GM23338 (cell line): Measurements from ENCODE around the gene CPNE1. TPM values are rescaled to one million over a fixed set of nuclear protein-coding genes. Genes with fewer than 3 reads are reported as not detected.

Experiments used
- ATAC-seq: fragments of 200-7000 bp; cut with Tn5 transposase; 3 replicates; pipeline ENCODE4 v1.9.1; 2020
- DNase-seq: peaks from one replicate; pipeline ENCODE4 v3.0.0-alpha.2; 2015; ENCODE audit warnings: low spot score
- H2AFZ ChIP-seq: fragments of 200-600 bp; sonication (generic); 2 replicates; pipeline ENCODE4 v1.8.0; 2016; ENCODE audit warnings: antibody characterized with exemption, mild to moderate bottlenecking, moderate library complexity
- H3F3A ChIP-seq: fragments of 200-600 bp; sonication (generic); replicated peaks from 2 replicates; pipeline ENCODE4 v1.8.0; 2017; ENCODE audit warnings: antibody characterized with exemption, mixed run types, low read depth
- H3K27ac ChIP-seq: fragments of 200-600 bp; sonication (generic); 2 replicates; pipeline ENCODE4 v1.6.1; 2016; ENCODE audit warnings: low read depth
- H3K27me3 ChIP-seq: fragments of 200-600 bp; sonication (generic); 2 replicates; pipeline ENCODE4 v1.8.0; 2016; ENCODE audit warnings: mild to moderate bottlenecking, mixed run types, moderate library complexity; ENCODE audit not compliant: insufficient read depth
- H3K36me3 ChIP-seq: fragments of 200-600 bp; sonication (generic); 2 replicates; pipeline ENCODE4 v1.8.0; 2016; ENCODE audit warnings: mild to moderate bottlenecking; ENCODE audit not compliant: insufficient read depth
- H3K4me1 ChIP-seq: fragments of 200-600 bp; sonication (generic); 2 replicates; pipeline ENCODE4 v1.8.0; 2016; ENCODE audit warnings: mild to moderate bottlenecking, moderate library complexity; ENCODE audit not compliant: insufficient read depth
- H3K4me2 ChIP-seq: fragments of 200-600 bp; sonication (generic); 2 replicates; pipeline ENCODE4 v1.7.1; 2017; ENCODE audit warnings: mixed run types
- H3K4me3 ChIP-seq: fragments of 200-600 bp; sonication (generic); 2 replicates; pipeline ENCODE4 v1.6.1; 2016; ENCODE audit warnings: mixed run types
- H3K79me2 ChIP-seq: fragments of 200-600 bp; sonication (generic); replicated peaks from 2 replicates; pipeline ENCODE4 v1.8.0; 2017; ENCODE audit warnings: mild to moderate bottlenecking; ENCODE audit not compliant: insufficient read depth
- H3K9me2 ChIP-seq: fragments of 200-600 bp; sonication (generic); 2 replicates; pipeline ENCODE4 v1.8.0; 2017; ENCODE audit not compliant: insufficient read depth
- H4K20me1 ChIP-seq: fragments of 200-600 bp; sonication (generic); replicated peaks from 2 replicates; pipeline ENCODE4 v1.8.0; 2017; ENCODE audit warnings: mild to moderate bottlenecking; ENCODE audit not compliant: insufficient read depth
- H3K27ac Mint-ChIP-seq: 2 replicates; pipeline ENCODE4 v1.8.0; 2020; ENCODE audit warnings: inconsistent platforms, mild to moderate bottlenecking, moderate library complexity, mixed read lengths
- H3K27me3 Mint-ChIP-seq: 3 replicates; pipeline ENCODE4 v1.8.0; 2022; ENCODE audit warnings: low read depth, mild to moderate bottlenecking, moderate library complexity, mixed read lengths, inconsistent platforms; ENCODE audit not compliant: insufficient read depth, poor library complexity
- H3K36me3 Mint-ChIP-seq: 3 replicates; pipeline ENCODE4 v1.8.0; 2021; ENCODE audit warnings: low read depth, mild to moderate bottlenecking, inconsistent platforms, moderate library complexity, mixed read lengths
- H3K4me1 Mint-ChIP-seq: 3 replicates; pipeline ENCODE4 v1.8.0; 2020; ENCODE audit warnings: mild to moderate bottlenecking, inconsistent platforms, mixed read lengths
- H3K4me3 Mint-ChIP-seq: 3 replicates; pipeline ENCODE4 v1.8.0; 2021; ENCODE audit warnings: moderate library complexity, mild to moderate bottlenecking, inconsistent platforms, mixed read lengths
- H3K9me3 Mint-ChIP-seq: 3 replicates; pipeline ENCODE4 v1.8.0; 2020; ENCODE audit warnings: moderate library complexity, mild to moderate bottlenecking, inconsistent platforms, mixed read lengths
- CREB1 ChIP-seq: fragments of 250-450 bp; sonication (Bioruptor Pico); IDR thresholded peaks from 2 replicates; pipeline ENCODE4 v1.5.0; 2020; ENCODE audit warnings: low read depth, mild to moderate bottlenecking, moderate library complexity
- CTCF ChIP-seq, 2 experiments: fragments of 200-600 bp in 1 of 2; sonication (generic) in 1 of 2; conservative IDR thresholded peaks; 2 replicates each; pipeline versions ENCODE4 v1.5.1 to v1.6.1; 2016 to 2017; ENCODE audit warnings: antibody characterized with exemption in 2 of 2, low read depth in 2 of 2, mild to moderate bottlenecking in 2 of 2, moderate library complexity in 1 of 2
- ETS1 ChIP-seq: IDR thresholded peaks from 2 replicates; pipeline ENCODE4 v1.6.1; 2016; ENCODE audit warnings: antibody characterized with exemption
- EZH2 ChIP-seq: fragments of 200-600 bp; sonication (generic); IDR thresholded peaks from one replicate; pipeline ENCODE4 v1.8.0; 2017; ENCODE audit warnings: antibody characterized with exemption, mild to moderate bottlenecking, low read depth; ENCODE audit not compliant: unreplicated experiment
- EZH2phosphoT487 ChIP-seq: fragments of 200-600 bp; sonication (generic); IDR thresholded peaks from one replicate; pipeline ENCODE4 v1.8.1; 2018; ENCODE audit warnings: antibody characterized with exemption; ENCODE audit not compliant: unreplicated experiment
- POLR2AphosphoS5 ChIP-seq: IDR thresholded peaks from 2 replicates; pipeline ENCODE4 v1.6.1; 2016; ENCODE audit warnings: antibody characterized with exemption, low read depth
- REST ChIP-seq: IDR thresholded peaks from one replicate; pipeline ENCODE4 v1.6.1; 2018; ENCODE audit warnings: antibody characterized with exemption; ENCODE audit not compliant: unreplicated experiment
- STAT1 ChIP-seq: IDR thresholded peaks from one replicate; pipeline ENCODE4 v1.6.1; 2016; ENCODE audit warnings: antibody characterized with exemption; ENCODE audit not compliant: unreplicated experiment
- ZNF331 ChIP-seq: fragments of 250-450 bp; sonication (Bioruptor Pico); IDR thresholded peaks from 2 replicates; pipeline ENCODE4 v1.5.0; 2020; ENCODE audit warnings: low read depth, mild to moderate bottlenecking, moderate library complexity
- ZNF462 ChIP-seq: fragments of 250-450 bp; sonication (Bioruptor Pico); IDR thresholded peaks from 2 replicates; pipeline ENCODE4 v1.5.0; 2020; ENCODE audit warnings: mild to moderate bottlenecking, moderate library complexity
- polyA plus RNA-seq: library from polyadenylated mRNA; unstranded; fragments of >200 nt; fragmentation: Nextera tagmentation; extraction: Ambion mirVana; gene quantifications from 2 replicates; pipeline ENCODE4 v1.2.1, GENCODE V29; 2016
- total RNA-seq: library from RNA; depleted of rRNA; stranded (reverse); fragments of >200 nt; shearing (Covaris generic); gene quantifications from 2 replicates; pipeline ENCODE4 v1.2.3, GENCODE V29; 2014

Gene CPNE1
- total and polyA plus RNA-seq, 2 experiments from 2014 or later = 189 to 196 TPM

- Histone ChIP-seq H3K4me3 (no peak overlapping the region), H3F3A (no peaks in the 10 kb centered on the region), H3K4me2 (no peak overlapping the region), H4K20me1 (no peaks in the 10 kb centered on the region), H3K9me2 (no peaks in the 10 kb centered on the region), H3K4me1 (no peaks in the 10 kb centered on the region), H2AFZ (no peak overlapping the region), H3K27ac (no peak overlapping the region), H3K36me3 (no peaks in the 10 kb centered on the region), H3K79me2 (no peaks in the 10 kb centered on the region), H3K27me3 (no peaks in the 10 kb centered on the region)
- peaks cover 16% of the 10 kb centered on the region for H3K9me3 Mint-ChIP-seq
- peaks cover 8% of the 10 kb centered on the region for H3K36me3 Mint-ChIP-seq
- H3K27me3 Mint-ChIP-seq = peaks cover 2% of the 10 kb centered on the region
- no peaks in the 10 kb centered on the region for H3K4me1 Mint-ChIP-seq
- no peak for TF ChIP-seq CTCF (conservative IDR thresholded peaks at IDR 0.05; ENCODE audit: low read depth in 2 of 2)
- TF ChIP-seq STAT1 = no peak
- no peak for TF ChIP-seq REST
- TF ChIP-seq POLR2AphosphoS5 = no peak
- no peak for TF ChIP-seq EZH2phosphoT487
- TF ChIP-seq CREB1 (CRISPR knock-in tag) = no peak
- no peak for TF ChIP-seq ZNF462 (CRISPR knock-in tag)
- TF ChIP-seq EZH2 = no peak
- TF ChIP-seq ETS1 = no peak
- no peak for TF ChIP-seq ZNF331 (CRISPR knock-in tag)
- no peak overlapping the region for H3K27ac Mint-ChIP-seq
- ATAC-seq = no peak
- DNase-seq = no peak
- H3K4me3 Mint-ChIP-seq = no peak overlapping the region
These were observed 87.9 kb downstream of the CPNE1 start for GRCh38 chr20:35576816-35577215.
